ENCODE data around the gene PNLIPRP1.

Gene PNLIPRP1

GRCh38 chr10:116648903-116649302 lies 58.1 kb downstream of the PNLIPRP1 start:
- H3K27ac ChIP-seq, result no peak overlapping the region
- no peak for DNase-seq
- no peak for TF ChIP-seq CTCF (IDR thresholded peaks at IDR 0.05; ENCODE audit: low read depth, low read length, missing control alignments)
- H3K4me3 ChIP-seq (ENCODE audit: low read depth, low read length), result no peak overlapping the region
- in situ Hi-C loops (cut with HindIII; ENCODE audit: low pct_ligation_motif_present, low sequenced_read_pairs), result no loop called here
- H3K27me3 ChIP-seq (replicated peaks), result no peaks in the 10 kb centered on the region
- H3K36me3 ChIP-seq (replicated peaks), result no peaks in the 10 kb centered on the region

DNA sequence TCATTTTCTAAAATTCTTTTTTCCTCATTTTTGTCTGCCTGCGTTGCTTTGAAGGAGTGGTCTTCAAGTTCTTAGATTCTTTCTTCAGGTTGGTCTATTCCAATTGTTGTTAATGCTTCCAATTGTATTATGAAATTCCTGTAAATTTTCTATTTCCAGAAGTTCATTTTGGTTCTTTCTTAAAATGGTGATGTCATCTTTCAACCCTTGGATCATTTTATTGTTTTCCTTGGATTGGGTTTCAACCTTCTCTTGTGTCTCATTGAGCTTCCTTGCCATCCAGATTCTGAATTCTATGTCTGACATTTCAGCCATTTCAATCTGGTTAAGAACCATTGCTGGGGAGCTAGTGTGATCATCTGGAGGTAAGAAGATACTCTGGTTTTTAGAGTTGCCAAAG lies 63.1 kb downstream of the PNLIPRP1 start:
- Histone ChIP-seq H3K27ac (no peak overlapping the region), H3K27me3 (replicated peaks) (no peaks in the 10 kb centered on the region), H3K36me3 (replicated peaks) (no peaks in the 10 kb centered on the region), H3K4me3 (ENCODE audit: low read depth, low read length) (no peak overlapping the region)
- in situ Hi-C loops (cut with HindIII; ENCODE audit: low pct_ligation_motif_present, low sequenced_read_pairs), result no loop called here
- no peak for DNase-seq
- TF ChIP-seq CTCF (IDR thresholded peaks at IDR 0.05; ENCODE audit: low read depth, low read length, missing control alignments), result no peak

DNA sequence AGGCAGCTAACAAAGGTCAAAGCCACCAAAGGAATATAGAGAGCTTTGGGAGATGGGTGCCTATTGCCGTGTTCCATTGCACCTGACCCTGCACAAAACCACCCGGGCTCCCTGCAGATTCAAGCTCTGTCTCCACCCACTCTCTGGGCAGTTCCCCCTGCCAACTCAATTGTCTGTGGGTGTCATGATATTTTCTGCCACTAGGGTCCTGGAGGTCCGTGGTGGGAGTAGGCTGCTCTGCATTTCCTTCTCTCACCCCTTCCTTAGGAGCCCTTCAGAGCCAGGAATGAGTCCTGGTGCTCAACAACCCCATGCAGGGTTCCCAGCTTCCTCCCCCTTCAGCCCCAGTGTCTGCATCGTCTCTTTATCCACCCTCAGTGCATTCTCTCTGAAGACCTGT lies 64.1 kb downstream of the PNLIPRP1 start:
- no peak overlapping the region for H3K27ac ChIP-seq
- no peak overlapping the region for H3K4me3 ChIP-seq (ENCODE audit: low read depth, low read length)
- no peak for DNase-seq
- TF ChIP-seq CTCF (IDR thresholded peaks at IDR 0.05; ENCODE audit: low read depth, low read length, missing control alignments), result peak; percentile 40
- H3K27me3 ChIP-seq (replicated peaks), result no peaks in the 10 kb centered on the region
- in situ Hi-C loops (cut with HindIII; ENCODE audit: low pct_ligation_motif_present, low sequenced_read_pairs), result no loop called here
- H3K36me3 ChIP-seq (replicated peaks), result no peaks in the 10 kb centered on the region

GRCh38 chr10:116655568-116655967 lies 64.8 kb downstream of the PNLIPRP1 start:
- Histone ChIP-seq H3K4me3 (ENCODE audit: low read depth, low read length) (no peak overlapping the region), H3K36me3 (replicated peaks) (no peaks in the 10 kb centered on the region), H3K27ac (no peak overlapping the region), H3K27me3 (replicated peaks) (no peaks in the 10 kb centered on the region)
- in situ Hi-C loops (cut with HindIII; ENCODE audit: low pct_ligation_motif_present, low sequenced_read_pairs), result no loop called here
- no peak for TF ChIP-seq CTCF (IDR thresholded peaks at IDR 0.05; ENCODE audit: low read depth, low read length, missing control alignments)
- no peak for DNase-seq

DNA sequence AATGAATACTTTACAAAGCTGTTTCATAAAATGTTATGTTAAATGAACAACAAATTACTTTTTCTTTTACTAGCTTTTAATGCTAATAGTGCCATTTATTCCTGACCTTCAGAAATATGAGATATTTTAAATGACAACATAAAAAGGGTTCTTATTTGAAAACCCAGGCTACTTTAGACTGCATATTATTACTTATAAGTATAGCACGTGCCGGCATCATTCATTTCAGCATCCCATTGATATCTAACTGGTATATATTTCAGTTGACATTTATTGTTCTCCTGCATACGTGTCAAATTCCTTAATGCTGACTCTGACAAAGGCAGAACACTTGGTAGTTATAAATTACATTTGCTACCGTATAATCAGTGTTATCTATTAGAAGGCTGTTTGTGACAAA lies 65.3 kb downstream of the PNLIPRP1 start:
- in situ Hi-C loops (cut with HindIII; ENCODE audit: low pct_ligation_motif_present, low sequenced_read_pairs), result no loop called here
- no peak for TF ChIP-seq CTCF (IDR thresholded peaks at IDR 0.05; ENCODE audit: low read depth, low read length, missing control alignments)
- DNase-seq, result no peak

DNA sequence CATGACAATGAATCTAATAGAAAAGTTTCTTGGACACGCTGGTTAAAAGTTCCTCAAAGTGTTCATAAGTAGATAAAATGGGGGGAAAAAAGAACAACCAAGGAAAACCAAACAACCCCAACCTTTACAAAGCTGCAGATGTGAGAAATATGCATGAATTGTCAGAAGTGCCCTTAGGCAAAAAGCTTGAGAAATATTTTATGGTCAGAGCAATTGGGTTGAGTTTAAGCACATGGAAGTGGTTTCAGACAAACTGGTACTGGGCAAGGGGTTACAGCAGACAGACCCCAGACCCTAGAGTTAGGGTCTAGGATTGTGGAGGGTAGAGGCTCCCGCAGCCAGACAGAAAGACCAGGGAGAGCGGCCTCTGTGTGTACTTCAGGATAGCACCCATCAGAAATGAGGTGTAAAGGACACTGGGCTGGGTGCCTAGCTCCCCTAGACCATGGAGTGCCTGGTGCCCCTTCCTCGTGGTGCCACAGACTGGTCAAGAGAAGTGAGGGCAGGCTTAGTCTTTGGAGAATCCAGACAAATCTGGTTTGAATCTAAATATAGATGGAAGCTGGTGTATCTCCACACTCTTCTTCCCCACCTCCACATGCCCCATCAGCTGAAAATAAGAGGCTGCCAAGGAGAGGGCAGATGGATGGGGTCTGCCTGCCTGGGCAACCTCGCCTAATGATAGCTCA lies 67.2 kb downstream of the PNLIPRP1 start:
- no peak overlapping the region for H3K27ac ChIP-seq
- no peak for TF ChIP-seq CTCF (IDR thresholded peaks at IDR 0.05; ENCODE audit: low read depth, low read length, missing control alignments)
- no peaks in the 10 kb centered on the region for H3K27me3 ChIP-seq (replicated peaks)
- no peaks in the 10 kb centered on the region for H3K36me3 ChIP-seq (replicated peaks)
- no peak for DNase-seq
- H3K4me3 ChIP-seq (ENCODE audit: low read depth, low read length), result no peak overlapping the region
- in situ Hi-C loops (cut with HindIII; ENCODE audit: low pct_ligation_motif_present, low sequenced_read_pairs), result no loop called here

More for the DNA sequence above, 65.3 kb downstream of the PNLIPRP1 start:
- no peaks in the 10 kb centered on the region for H3K36me3 ChIP-seq (replicated peaks)
- no peak overlapping the region for H3K4me3 ChIP-seq (ENCODE audit: low read depth, low read length)
- no peaks in the 10 kb centered on the region for H3K27me3 ChIP-seq (replicated peaks)
- no peak overlapping the region for H3K27ac ChIP-seq
